Ishikawa (cell line): Measurements from ENCODE around the gene FASTK.

ENCODE experiments used
- CEBPB ChIP-seq: IDR thresholded peaks from 2 replicates; pipeline ENCODE4 v1.6.1; 2012
- CREB1 ChIP-seq: IDR thresholded peaks from 2 replicates; pipeline ENCODE4 v1.6.1; 2012; ENCODE audit warnings: low read depth
- EGR1 ChIP-seq: IDR thresholded peaks from 2 replicates; pipeline ENCODE4 v1.6.1; 2012
- EP300 ChIP-seq: IDR thresholded peaks from 2 replicates; pipeline ENCODE4 v1.6.1; 2012; ENCODE audit warnings: borderline replicate concordance
- FOXM1 ChIP-seq: IDR thresholded peaks from 2 replicates; pipeline ENCODE4 v1.6.1; 2012; ENCODE audit warnings: low read depth, borderline replicate concordance
- MAX ChIP-seq: IDR thresholded peaks from 2 replicates; pipeline ENCODE4 v1.6.1; 2012
- NFIC ChIP-seq: IDR thresholded peaks from 2 replicates; pipeline ENCODE4 v1.6.1; 2012
- RAD21 ChIP-seq: IDR thresholded peaks from 2 replicates; pipeline ENCODE4 v1.6.1; 2012; ENCODE audit warnings: low read depth
- REST ChIP-seq: IDR thresholded peaks from 2 replicates; pipeline ENCODE4 v1.6.1; 2012; ENCODE audit warnings: low read depth, mild to moderate bottlenecking
- TAF1 ChIP-seq: IDR thresholded peaks from 2 replicates; pipeline ENCODE4 v1.6.1; 2012; ENCODE audit warnings: low read depth, mild to moderate bottlenecking
- TCF12 ChIP-seq: IDR thresholded peaks from 2 replicates; pipeline ENCODE4 v1.6.1; 2012; ENCODE audit warnings: low read depth
- TEAD4 ChIP-seq: IDR thresholded peaks from 2 replicates; pipeline ENCODE4 v1.6.1; 2012
- USF1 ChIP-seq: IDR thresholded peaks from 2 replicates; pipeline ENCODE4 v1.6.1; 2012
- YY1 ChIP-seq: IDR thresholded peaks from 2 replicates; pipeline ENCODE4 v1.6.1; 2012; ENCODE audit warnings: low read depth
- ZBTB7A ChIP-seq: IDR thresholded peaks from 2 replicates; pipeline ENCODE4 v1.6.1; 2012; ENCODE audit warnings: low read depth

Gene FASTK

GRCh38 chr7:151062111-151062398 is 18.6 kb downstream of the FASTK start:
- TF ChIP-seq TAF1 (no peak), EP300 (no peak), TCF12 (no peak), NFIC (no peak), CREB1 (no peak), ZBTB7A (no peak), RAD21 (no peak), USF1 (no peak), MAX (no peak), EGR1 (no peak), REST (no peak), YY1 (no peak), CEBPB (no peak), FOXM1 (no peak), TEAD4 (no peak)

- TF ChIP-seq FOXM1 (no peak), NFIC (no peak), CEBPB (no peak), RAD21 (no peak), MAX (no peak), TEAD4 (no peak), TCF12 (no peak), EGR1 (no peak), ZBTB7A (no peak; the same call in 1 of the 2 replicates), CREB1 (no peak), TAF1 (no peak), EP300 (no peak)
These were observed 19.1 kb downstream of the FASTK start for GRCh38 chr7:151061213-151062110.

- no peak; the same call in none of the 2 replicates for TF ChIP-seq ZBTB7A
- peak; percentile 75; the same call in 1 of the 2 replicates for TF ChIP-seq MAX
- no peak for TF ChIP-seq REST
- no peak for TF ChIP-seq FOXM1
- TF ChIP-seq TEAD4 = peak; percentile 52; the same call in 1 of the 2 replicates
- TF ChIP-seq TCF12 = peak; percentile 60
- TF ChIP-seq RAD21 = 0 out of 2 replicates have a peak, but pooled peaks have one; percentile 1
- TF ChIP-seq YY1 = no peak
- peak; percentile 95 for TF ChIP-seq NFIC
- no peak for TF ChIP-seq USF1
- no peak for TF ChIP-seq CREB1
- TF ChIP-seq EP300 = 0 out of 2 replicates have a peak, but pooled peaks have one; percentile 23
- no peak for TF ChIP-seq EGR1
- no peak for TF ChIP-seq CEBPB
- 0 out of 2 replicates have a peak, but pooled peaks have one; percentile 20 for TF ChIP-seq TAF1
These were observed 20.0 kb downstream of the FASTK start for GRCh38 chr7:151060416-151061212.

GRCh38 chr7:151060113-151060415 is 20.5 kb downstream of the FASTK start:
- TF ChIP-seq CREB1 (no peak), RAD21 (no peak), TEAD4 (no peak), USF1 (no peak), ZBTB7A (no peak), NFIC (no peak)
